KMS-11 (cell line): Measurements from ENCODE around the gene OR52J3.

Experiments
- H2AFZ ChIP-seq: fragments of 200-600 bp; sonication (generic); 2 replicates; pipeline ENCODE4 v1.6.1; 2016; ENCODE audit warnings: antibody characterized with exemption, mixed run types, low read depth
- H3K27ac ChIP-seq: fragments of 200-600 bp; sonication (generic); 2 replicates; pipeline ENCODE4 v1.6.1; 2016; ENCODE audit warnings: mild to moderate bottlenecking, mixed run types
- H3K27me3 ChIP-seq: fragments of 200-600 bp; sonication (generic); 2 replicates; pipeline ENCODE4 v1.6.1; 2017; ENCODE audit warnings: mild to moderate bottlenecking, low read depth, mixed run types, moderate library complexity; ENCODE audit not compliant: insufficient read depth
- H3K36me3 ChIP-seq: fragments of 200-600 bp; sonication (generic); 2 replicates; pipeline ENCODE4 v1.6.1; 2017; ENCODE audit warnings: mild to moderate bottlenecking, mixed run types; ENCODE audit not compliant: insufficient read depth
- H3K4me1 ChIP-seq: fragments of 200-600 bp; sonication (generic); 2 replicates; pipeline ENCODE4 v1.6.1; 2016; ENCODE audit warnings: mild to moderate bottlenecking, low read depth, mixed run types; ENCODE audit not compliant: poor library complexity, severe bottlenecking
- H3K4me2 ChIP-seq: fragments of 200-600 bp; sonication (generic); 2 replicates; pipeline ENCODE4 v1.7.0; 2016; ENCODE audit warnings: mild to moderate bottlenecking, mixed run types
- H3K4me3 ChIP-seq: fragments of 200-600 bp; sonication (generic); IDR thresholded peaks from 2 replicates; pipeline ENCODE4 v1.6.1; 2017; ENCODE audit warnings: low read depth, low read length, mixed read lengths; ENCODE audit not compliant: insufficient read depth
- H3K79me2 ChIP-seq: fragments of 200-600 bp; sonication (generic); 2 replicates; pipeline ENCODE4 v1.6.1; 2016; ENCODE audit warnings: low read depth, mixed run types; ENCODE audit not compliant: insufficient read depth
- H3K9ac ChIP-seq: fragments of 200-600 bp; sonication (generic); 2 replicates; pipeline ENCODE4 v1.6.1; 2016; ENCODE audit warnings: mild to moderate bottlenecking, mixed run types
- H4K20me1 ChIP-seq: fragments of 200-600 bp; sonication (generic); 2 replicates; pipeline ENCODE4 v1.6.1; 2016; ENCODE audit warnings: mild to moderate bottlenecking, mixed run types; ENCODE audit not compliant: insufficient read depth
- TF ChIP-seq, protein P1 (sequence below): fragments of 200-600 bp; sonication (generic); conservative IDR thresholded peaks from 2 replicates; pipeline ENCODE4 v1.6.1; 2017; ENCODE audit warnings: low read depth, mild to moderate bottlenecking, antibody characterized with exemption, low read length, moderate library complexity, mixed read lengths

Gene OR52J3

GRCh38 chr11:5092821-5093585, 46.7 kb downstream of the OR52J3 start:
- TF ChIP-seq, protein P1, sequence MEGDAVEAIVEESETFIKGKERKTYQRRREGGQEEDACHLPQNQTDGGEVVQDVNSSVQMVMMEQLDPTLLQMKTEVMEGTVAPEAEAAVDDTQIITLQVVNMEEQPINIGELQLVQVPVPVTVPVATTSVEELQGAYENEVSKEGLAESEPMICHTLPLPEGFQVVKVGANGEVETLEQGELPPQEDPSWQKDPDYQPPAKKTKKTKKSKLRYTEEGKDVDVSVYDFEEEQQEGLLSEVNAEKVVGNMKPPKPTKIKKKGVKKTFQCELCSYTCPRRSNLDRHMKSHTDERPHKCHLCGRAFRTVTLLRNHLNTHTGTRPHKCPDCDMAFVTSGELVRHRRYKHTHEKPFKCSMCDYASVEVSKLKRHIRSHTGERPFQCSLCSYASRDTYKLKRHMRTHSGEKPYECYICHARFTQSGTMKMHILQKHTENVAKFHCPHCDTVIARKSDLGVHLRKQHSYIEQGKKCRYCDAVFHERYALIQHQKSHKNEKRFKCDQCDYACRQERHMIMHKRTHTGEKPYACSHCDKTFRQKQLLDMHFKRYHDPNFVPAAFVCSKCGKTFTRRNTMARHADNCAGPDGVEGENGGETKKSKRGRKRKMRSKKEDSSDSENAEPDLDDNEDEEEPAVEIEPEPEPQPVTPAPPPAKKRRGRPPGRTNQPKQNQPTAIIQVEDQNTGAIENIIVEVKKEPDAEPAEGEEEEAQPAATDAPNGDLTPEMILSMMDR, result no peak
- no peak overlapping the region for H3K27ac ChIP-seq
- H3K79me2 ChIP-seq, result no peaks in the 10 kb centered on the region
- no peak overlapping the region for H2AFZ ChIP-seq
- H3K36me3 ChIP-seq, result no peaks in the 10 kb centered on the region
- H3K4me1 ChIP-seq, result no peaks in the 10 kb centered on the region
- H3K9ac ChIP-seq, result no peak overlapping the region
- H3K4me2 ChIP-seq, result no peak overlapping the region
- H4K20me1 ChIP-seq, result no peaks in the 10 kb centered on the region
- H3K27me3 ChIP-seq, result no peaks in the 10 kb centered on the region
- no peak overlapping the region for H3K4me3 ChIP-seq

DNA sequence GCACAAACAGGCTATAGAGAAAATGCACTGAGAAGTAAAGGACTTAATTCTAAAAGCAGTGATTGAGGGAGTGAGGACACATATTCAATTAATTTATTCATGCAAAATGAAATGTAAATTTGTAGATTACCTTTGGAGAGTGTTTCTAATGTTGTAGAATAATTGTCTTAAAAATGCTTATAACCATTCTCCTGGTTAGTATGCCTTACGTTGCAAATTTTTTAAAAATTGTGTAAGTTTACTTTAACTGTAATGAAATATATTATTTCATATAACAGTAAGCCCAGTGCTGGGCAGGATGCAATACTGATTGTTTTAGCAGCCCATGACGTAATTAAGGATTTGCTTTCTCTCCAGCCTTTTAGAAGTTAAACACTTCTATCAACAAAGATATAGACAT, 49.7 kb downstream of the OR52J3 start:
- Histone ChIP-seq H3K79me2 (no peaks in the 10 kb centered on the region), H3K27me3 (no peaks in the 10 kb centered on the region), H3K27ac (no peak overlapping the region), H2AFZ (no peak overlapping the region), H3K9ac (no peak overlapping the region), H4K20me1 (no peaks in the 10 kb centered on the region), H3K4me3 (no peak overlapping the region), H3K36me3 (no peaks in the 10 kb centered on the region), H3K4me1 (no peaks in the 10 kb centered on the region), H3K4me2 (no peak overlapping the region)
- TF ChIP-seq, protein P1, result no peak
